T-helper 1 cell (primary cell): ENCODE results near the gene G6PC3.
"Not testable (repeated sequence)": the region's sequence is repeated elsewhere in the genome, so short reads cannot be mapped to it uniquely, and the experiment has no call there.

Source experiments
- DNase-seq, 5 donors: peaks; one replicate each; pipeline ENCODE4 v3.0.0-alpha.2; 2012 to 2020
- total RNA-seq, 4 donors: gene quantifications; one replicate each; lab custom pipeline; 2026; lab: John Stamatoyannopoulos, UW

The G6PC3 gene
- total RNA-seq, result 4.3 to 9.4 (median 7.6) reads per million in 4 donors

DNA sequence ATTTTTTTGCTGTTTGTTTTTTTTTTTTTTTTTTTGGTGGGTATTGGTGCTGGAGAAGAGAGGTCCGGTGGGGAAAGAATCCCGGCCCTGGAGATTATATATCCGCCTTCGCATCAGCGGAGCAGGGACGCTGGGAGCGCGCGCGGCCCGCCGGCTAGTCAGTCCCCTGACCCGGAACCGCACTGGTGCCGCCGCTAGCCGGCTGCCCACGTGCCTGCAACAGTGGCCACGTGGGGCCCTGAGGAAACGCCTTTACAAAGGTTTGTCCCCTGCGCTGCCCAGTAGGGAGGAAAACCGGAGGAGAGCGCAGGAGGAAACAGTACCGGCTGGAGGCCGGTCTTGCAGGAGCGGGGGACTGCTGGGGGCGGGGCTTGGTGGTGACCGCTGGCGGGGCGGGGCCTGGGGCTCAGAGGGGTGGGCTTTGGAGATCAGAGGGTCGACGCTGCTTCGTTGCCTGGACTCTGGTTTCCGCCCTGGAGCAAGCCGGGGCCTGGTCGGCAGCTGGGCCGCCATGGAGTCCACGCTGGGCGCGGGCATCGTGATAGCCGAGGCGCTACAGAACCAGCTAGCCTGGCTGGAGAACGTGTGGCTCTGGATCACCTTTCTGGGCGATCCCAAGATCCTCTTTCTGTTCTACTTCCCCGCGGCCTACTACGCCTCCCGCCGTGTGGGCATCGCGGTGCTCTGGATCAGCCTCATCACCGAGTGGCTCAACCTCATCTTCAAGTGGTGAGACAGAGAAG, at the start of gene G6PC3:
Gene G6PC3, plus strand, starts transcription at position 281 of the 743 bp plus-strand sequence. Its CDS starts 231 bp downstream, at position 512.
- DNase-seq, result peak; percentile 60 to 90 (median 65)

DNA sequence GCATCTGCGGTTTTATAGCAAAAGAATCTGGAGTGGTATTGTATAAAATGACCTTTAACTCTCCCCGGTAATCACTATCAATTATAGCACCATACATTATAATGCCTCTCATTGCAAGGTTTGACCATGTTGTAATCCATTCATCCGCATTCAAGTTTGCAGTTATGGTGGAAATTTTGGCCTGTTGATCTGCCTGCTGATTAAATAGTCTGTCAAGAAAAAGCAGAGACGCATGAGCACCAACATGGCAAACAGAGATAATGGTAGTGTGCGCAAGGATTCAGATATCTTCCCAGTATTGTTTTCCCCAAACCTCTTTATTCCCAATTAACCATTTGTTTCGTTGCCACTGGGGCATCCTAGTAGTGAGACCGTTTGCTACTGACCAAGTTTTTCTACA, 49.3 kb upstream of the G6PC3 start:
- not testable (repeated sequence) for DNase-seq

DNA sequence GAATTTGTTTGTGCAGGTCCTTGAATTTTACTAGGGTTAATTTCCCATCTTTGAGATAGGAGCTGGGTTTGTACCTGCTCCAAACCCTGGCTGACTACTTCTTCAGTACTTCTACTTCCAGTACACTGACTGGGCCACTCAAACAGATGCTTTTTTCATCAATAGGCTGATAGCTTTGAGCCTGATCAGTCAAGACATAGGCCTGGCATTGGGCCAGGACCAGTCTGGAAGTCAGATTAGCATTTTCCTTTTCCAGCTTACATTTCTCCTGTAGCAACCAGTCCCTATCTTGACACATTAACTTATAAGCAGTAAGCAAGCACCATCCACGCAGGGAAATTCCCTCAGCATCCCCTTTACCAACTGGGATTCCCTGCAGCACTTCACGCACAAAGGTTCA, 48.3 kb upstream of the G6PC3 start:
- no peak for DNase-seq

DNA sequence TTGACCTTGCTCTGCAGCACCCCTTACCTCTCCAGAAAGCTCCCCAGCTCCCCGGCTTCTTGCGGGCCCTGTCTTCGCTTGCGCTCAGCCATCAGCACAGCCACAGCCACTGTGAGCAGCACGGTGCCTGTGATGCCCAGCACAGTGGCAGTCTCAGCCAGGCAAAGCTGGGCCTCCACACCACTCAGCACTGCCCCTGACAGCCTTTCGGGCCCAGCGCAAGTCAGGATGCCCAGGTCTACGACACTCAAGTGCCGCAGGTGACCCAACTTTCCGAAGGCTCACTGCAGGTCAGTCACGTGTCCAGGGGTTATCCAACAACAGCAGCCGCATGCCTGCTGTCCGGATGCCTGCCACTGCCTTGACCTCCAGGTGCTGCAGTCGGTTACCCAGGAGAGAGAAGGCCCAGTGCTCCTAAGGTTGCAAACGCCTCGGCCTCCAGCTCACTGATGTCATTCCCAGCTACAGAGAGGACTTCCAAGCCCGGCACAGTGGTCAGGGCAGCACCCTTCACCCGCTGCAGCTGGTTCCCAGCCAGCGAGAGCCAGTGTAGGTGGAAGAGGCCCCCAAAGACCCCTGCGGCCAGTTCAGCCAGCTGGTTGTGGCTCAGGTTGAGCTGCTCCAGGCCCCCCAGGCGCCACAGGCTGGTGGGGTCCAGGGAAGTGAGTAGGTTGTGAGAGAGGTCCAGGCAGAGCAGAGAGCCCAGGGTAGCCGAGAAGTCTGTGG, 46.8 kb upstream of the G6PC3 start:
- no peak for DNase-seq

DNA sequence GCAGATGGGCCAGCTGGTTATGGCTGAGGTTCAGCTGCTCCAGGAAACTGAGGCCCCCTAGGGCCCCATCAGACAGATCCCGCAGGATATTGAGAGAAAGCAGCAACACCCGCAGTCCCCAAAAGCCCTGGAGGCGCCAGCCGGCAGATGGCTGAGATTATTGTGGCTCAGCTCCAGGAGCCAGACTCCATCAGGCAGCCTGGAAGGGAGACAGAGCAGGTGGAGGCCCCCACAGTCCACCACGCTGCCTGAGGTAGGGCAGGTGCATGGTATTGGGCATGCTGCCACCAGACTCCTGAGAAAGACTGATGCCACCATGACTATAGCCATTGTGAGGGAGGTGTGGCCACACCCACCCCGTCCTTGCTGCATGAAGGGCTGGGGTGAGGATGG, 46.3 kb upstream of the G6PC3 start:
- no peak for DNase-seq

- no peak for DNase-seq
These were observed 45.7 kb upstream of the G6PC3 start for GRCh38 chr17:44024853-44025252.

GRCh38 chr17:44029736-44030135, 40.8 kb upstream of the G6PC3 start:
- no peak for DNase-seq

GRCh38 chr17:44030482-44030881, 40.1 kb upstream of the G6PC3 start:
- no peak for DNase-seq

DNA sequence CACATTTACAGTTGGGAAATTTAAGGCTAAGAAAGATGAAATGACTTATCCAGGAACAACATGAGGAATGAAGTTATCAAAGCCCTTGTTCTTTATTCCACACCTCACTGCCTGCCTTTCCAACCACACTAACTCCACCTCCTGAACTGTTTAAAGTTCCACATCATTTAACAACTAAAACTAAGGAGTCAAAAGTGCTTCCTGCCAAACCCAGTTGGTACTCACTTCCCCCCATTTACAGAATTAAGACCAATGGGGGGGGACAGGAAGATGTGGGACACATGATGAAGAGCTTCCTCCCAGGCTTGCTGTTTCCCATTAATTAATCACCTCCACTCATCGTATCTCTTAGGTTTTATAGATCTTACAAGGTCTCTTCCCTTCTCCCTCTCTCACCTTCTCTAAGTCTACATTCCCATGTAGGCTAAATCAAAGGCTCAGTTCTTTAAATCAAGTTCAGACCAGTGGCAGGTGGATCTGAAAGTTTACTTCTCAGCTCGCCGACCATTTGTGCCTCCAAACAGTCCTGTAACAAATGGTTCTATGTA, 36.6 kb upstream of the G6PC3 start:
- DNase-seq, result no peak

- DNase-seq, result not testable (repeated sequence)
These were observed 35.8 kb upstream of the G6PC3 start for GRCh38 chr17:44034688-44035087.

DNA sequence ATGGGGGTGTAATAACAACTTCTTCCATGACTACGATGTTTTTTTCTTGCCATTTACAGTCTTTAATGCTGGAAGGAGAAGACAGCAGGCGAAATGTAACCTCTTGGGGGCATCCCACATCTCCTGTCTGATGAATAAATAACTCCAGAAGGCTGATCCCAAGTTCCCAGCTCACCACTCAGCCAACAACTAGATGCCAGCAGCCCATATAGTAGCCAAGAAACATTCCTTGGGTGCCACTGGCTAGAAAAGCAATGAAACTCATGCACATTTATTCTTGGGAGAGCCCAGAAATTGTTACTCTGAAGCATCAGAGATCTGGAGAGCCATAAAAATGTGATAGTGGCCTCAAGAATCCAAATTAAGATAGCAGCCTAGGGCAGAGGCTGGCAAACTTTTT, 33.1 kb upstream of the G6PC3 start:
- DNase-seq, result no peak

DNA sequence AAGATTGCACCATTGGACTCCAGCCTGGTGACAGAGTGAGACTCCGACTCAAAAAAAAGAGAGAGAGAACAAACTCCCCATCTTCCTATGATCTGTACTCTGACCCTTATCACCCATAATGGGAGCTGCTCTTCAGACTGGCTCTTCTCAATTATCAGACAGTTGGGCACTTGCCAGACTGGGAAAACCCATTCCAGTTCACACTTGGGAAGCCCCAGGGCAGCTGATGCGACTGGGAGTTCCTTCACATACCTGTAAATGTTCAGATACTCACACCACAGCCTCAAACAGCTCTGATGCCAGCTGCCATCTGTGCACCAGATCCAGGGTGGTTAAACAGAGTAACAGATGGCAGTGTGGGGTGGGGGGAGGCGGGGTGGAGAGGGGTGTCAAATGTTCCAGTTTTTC, 31.9 kb upstream of the G6PC3 start:
- no peak for DNase-seq

DNA sequence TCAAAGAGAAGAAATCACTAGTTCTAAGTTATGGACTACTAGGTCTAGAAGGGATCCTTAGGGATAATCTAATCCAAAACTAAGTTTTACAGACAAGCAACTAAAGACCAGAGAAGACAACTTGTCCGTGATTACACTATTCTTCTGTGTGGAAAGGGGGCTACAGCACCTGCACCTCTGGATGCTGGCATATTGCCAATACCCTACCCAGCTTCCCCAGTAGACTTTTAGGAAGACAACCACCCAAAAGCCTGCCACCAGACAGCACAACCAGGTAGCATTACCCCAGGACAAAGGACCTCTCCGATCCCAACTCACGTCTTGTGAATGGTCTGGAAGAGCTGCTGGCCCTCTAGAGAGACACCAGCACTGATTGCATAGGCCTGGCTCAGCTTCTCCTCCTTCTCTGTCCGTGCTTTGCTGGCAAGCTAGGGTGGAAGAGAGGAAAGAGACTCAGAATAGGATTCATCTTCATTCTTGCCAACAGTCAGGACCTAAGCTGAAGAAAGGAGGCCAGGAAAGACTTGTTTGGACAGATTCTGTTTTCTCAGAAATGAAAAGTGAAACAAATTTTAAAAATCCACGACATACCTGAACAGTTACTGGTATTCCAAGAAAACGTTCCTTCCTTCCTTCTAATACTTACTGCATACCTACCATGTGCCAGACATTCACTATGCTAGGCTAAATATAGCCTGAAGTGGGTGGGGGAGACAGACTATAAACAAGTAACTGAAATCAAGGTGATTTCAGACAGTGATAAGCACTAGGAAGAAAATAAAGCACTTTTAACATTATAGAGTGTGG, 30.5 kb upstream of the G6PC3 start:
- DNase-seq, result no peak

DNA sequence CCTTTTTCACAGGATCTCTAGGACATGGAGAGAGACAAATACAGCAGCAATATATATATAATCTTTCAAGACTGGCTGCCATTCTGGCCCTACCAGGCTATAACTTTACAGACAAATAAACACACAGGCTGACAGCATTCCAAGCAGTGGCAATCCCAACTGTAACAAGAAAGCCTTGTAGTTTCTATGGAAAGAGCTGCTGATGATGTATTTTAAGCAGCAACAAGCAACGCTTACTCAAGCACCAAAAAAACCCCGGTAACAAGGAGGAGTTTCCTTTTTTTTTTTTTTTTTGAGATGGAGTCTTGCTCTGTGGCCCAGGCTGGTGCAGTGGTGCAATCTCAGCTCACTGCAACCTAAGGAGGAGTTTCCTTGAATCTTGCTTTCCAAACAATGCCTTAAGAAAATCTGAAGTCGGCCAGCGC, 27.3 kb upstream of the G6PC3 start:
- no peak for DNase-seq

GRCh38 chr17:44044071-44044470, 26.5 kb upstream of the G6PC3 start:
- no peak for DNase-seq

GRCh38 chr17:44045486-44045885, 25.0 kb upstream of the G6PC3 start:
- no peak for DNase-seq

- DNase-seq, result not testable (repeated sequence)
These were observed 23.6 kb upstream of the G6PC3 start for GRCh38 chr17:44046893-44047292.

- DNase-seq, result no peak
These were observed 21.1 kb upstream of the G6PC3 start for GRCh38 chr17:44049294-44050060.

DNA sequence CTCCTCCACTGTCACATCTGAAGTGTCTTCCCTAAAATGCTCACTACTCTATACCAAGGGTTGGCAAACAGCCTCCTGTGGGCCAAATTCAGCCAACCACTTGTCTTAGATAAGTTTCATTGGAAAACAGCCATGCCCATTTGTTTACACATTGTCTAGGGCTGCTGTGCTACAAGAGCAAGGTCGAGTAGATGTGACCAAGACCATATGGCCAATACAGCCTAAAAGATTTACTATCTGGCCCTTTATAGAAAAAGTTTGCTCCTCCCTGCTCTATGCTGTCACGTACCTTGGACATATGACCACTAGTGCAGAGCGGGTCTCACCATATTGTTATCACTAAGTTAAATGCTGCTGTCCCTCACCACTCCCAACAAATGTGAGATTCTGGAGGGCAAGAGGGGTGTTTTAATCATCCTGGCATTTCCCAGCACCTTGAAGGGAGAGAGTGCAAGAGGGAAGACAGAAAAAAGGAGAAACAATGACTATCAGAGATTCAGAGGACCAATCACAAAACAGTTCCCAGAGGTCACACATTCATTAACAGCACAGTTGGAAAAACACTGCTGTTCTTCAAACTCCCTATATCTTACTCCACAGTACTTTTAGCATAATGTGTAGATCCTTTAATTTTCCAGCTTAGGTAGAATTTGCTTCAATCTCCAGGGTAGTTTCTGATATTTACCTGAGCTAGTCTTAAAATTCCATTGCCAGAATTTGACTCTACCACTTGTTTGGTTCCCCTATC, 17.2 kb upstream of the G6PC3 start:
- no peak for DNase-seq

- no peak for DNase-seq
These were observed 11.2 kb upstream of the G6PC3 start for GRCh38 chr17:44059101-44059892.

- no peak for DNase-seq
These were observed 9.1 kb upstream of the G6PC3 start for GRCh38 chr17:44061446-44061845.
